ENCODE measurements around the gene TOR1AIP2.

DNA sequence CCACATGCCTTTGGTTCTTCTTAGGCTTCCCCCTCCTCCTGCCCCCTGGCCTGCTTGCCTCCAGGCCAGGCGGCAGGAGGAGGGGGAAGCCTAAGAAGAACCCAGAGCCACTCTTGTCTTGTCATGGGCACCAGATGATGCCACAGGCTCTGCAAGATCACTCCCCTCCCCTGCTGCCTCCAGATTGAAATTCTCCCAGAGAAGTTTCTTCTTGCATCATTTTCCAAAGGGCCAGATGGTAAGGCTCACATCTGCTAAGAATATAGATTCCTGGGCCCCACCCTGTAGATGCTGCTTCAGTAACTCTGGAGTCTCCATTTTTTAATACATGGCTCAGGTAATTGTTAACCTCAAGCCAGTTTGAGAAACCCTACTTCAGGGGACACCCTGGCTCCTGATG lies 73.7 kb downstream of the TOR1AIP2 start:
- TF ChIP-seq EP300 (IDR thresholded peaks at IDR 0.05): no peak
- no peak for TF ChIP-seq POLR2A (IDR thresholded peaks at IDR 0.05)
